K562 (cell line): ENCODE results near the gene ETS1. TPM values are rescaled to one million over a fixed set of nuclear protein-coding genes. Genes with fewer than 3 reads are reported as not detected.

ENCODE experiments used
- ATAC-seq: fragments of 200-7000 bp; cut with Tn5 transposase; 3 replicates; pipeline ENCODE4 v1.9.1; 2020; ENCODE audit warnings: moderate library complexity
- BruUV-seq: library from RNA; stranded (reverse); fragments of 400-500 nt; replicated peaks from 2 replicates; lab custom pipeline; 2021; lab: Mats Ljungman, UMichigan
- CTCF ChIA-PET: fragments of 300-600 bp; formaldehyde crosslinking; extraction: SDS; loops from one replicate; lab custom pipeline; 2021; ENCODE audit warnings: low intra/inter-chr PET ratio; lab: Yijun Ruan, JAX
- POLR2A ChIA-PET: fragments of 300-600, 350-650 bp; sonication (Branson Sonifier 250); formaldehyde crosslinking; extraction: SDS; loops from one replicate; lab custom pipeline; 2021; ENCODE audit warnings: antibody characterized with exemption, inconsistent platforms; lab: Yijun Ruan, JAX
- DNase-seq, 4 experiments: peaks; one replicate each; pipeline versions ENCODE4 v3.0.0 to v3.0.0-alpha.2; 2011 to 2018; ENCODE audit warnings: low spot score in 3 of 4, mixed read lengths in 3 of 4; ENCODE audit errors: extremely low read depth in 1 of 4
- FAIRE-seq: peaks from 2 replicates; lab custom pipeline; 2011; peaks lifted over from hg19 to GRCh38; lab: Jason Lieb, UNC
- H2AFZ ChIP-seq: 2 replicates; pipeline ENCODE4 v1.6.0; 2011; ENCODE audit warnings: low read depth, low read length, control low read depth, inconsistent platforms
- H3K27ac ChIP-seq: fragments of 200-600 bp; 3 replicates; pipeline ENCODE4 v1.8.0; 2011; ENCODE audit warnings: low read depth, mild to moderate bottlenecking, control low read depth, inconsistent platforms, low read length, moderate library complexity, mixed read lengths; ENCODE audit errors: extremely low read depth
- H3K27me3 ChIP-seq, 2 experiments: fragments of 300-600 bp in 1 of 2; 2 replicates in 1 of 2; 3 replicates in 1 of 2; pipeline versions ENCODE4 v1.6.0 to v1.8.0; 2011; ENCODE audit warnings: inconsistent platforms in 2 of 2, low read length in 2 of 2, mild to moderate bottlenecking in 1 of 2, mixed read lengths in 1 of 2, moderate library complexity in 1 of 2; ENCODE audit not compliant: control insufficient read depth in 2 of 2, insufficient read depth in 2 of 2
- H3K36me3 ChIP-seq: fragments of 300-600 bp; 3 replicates; pipeline ENCODE4 v1.8.0; 2011; ENCODE audit warnings: mild to moderate bottlenecking, low read length, inconsistent platforms; ENCODE audit not compliant: control insufficient read depth, insufficient read depth
- H3K4me1 ChIP-seq, 2 experiments: fragments of 200-600 bp in 1 of 2; replicated peaks in 1 of 2; 2 replicates in 1 of 2; 3 replicates in 1 of 2; pipeline versions ENCODE4 v1.5.1 to v1.8.0; 2011; ENCODE audit warnings: inconsistent platforms in 2 of 2, low read length in 2 of 2, mild to moderate bottlenecking in 1 of 2, mixed read lengths in 1 of 2, moderate library complexity in 1 of 2; ENCODE audit not compliant: control insufficient read depth in 2 of 2, insufficient read depth in 2 of 2
- H3K4me2 ChIP-seq: 2 replicates; pipeline ENCODE4 v1.6.1; 2011; ENCODE audit warnings: low read length, control low read depth, inconsistent platforms, mixed read lengths; ENCODE audit not compliant: insufficient read depth
- H3K4me3 ChIP-seq: fragments of 200-600 bp; sonication (generic), shearing (Covaris generic); 2 replicates; pipeline ENCODE4 v1.5.1; 2016; ENCODE audit warnings: control low read depth, inconsistent platforms
- H3K79me2 ChIP-seq: fragments of 200-600 bp; 3 replicates; pipeline ENCODE4 v1.8.0; 2011; ENCODE audit warnings: low read length, inconsistent platforms; ENCODE audit not compliant: control insufficient read depth, insufficient read depth
- H3K9ac ChIP-seq, 2 experiments: 2 replicates each; pipeline versions ENCODE4 v1.6.0 to v1.6.1; 2011; ENCODE audit warnings: low read depth in 2 of 2, low read length in 2 of 2, control low read depth in 1 of 2, inconsistent platforms in 1 of 2, mild to moderate bottlenecking in 1 of 2, mixed read lengths in 1 of 2; ENCODE audit not compliant: insufficient read depth in 1 of 2
- H3K9me1 ChIP-seq: one replicate; pipeline ENCODE4 v1.6.0; 2011; ENCODE audit warnings: inconsistent platforms, mild to moderate bottlenecking, low read length, moderate library complexity; ENCODE audit not compliant: control insufficient read depth, insufficient read depth
- H3K9me3 ChIP-seq: replicated peaks from 2 replicates; pipeline ENCODE4 v1.5.1; 2011; ENCODE audit warnings: low read depth, low read length, inconsistent platforms; ENCODE audit not compliant: control insufficient read depth, insufficient read depth
- H4K20me1 ChIP-seq: replicated peaks from 2 replicates; pipeline ENCODE4 v1.6.1; 2011; ENCODE audit warnings: low read length, inconsistent platforms, mixed read lengths; ENCODE audit not compliant: control insufficient read depth, insufficient read depth
- FOXP1 ChIP-seq: sonication (generic); formaldehyde crosslinking; IDR thresholded peaks from 2 replicates; pipeline ENCODE4 v1.8.0; 2022; ENCODE audit warnings: mild to moderate bottlenecking, missing genetic modification reagents
- FUS ChIP-seq: fragments of 200-400 bp; formaldehyde crosslinking; optimal IDR thresholded peaks from 2 replicates; pipeline ENCODE3; 2017; ENCODE audit warnings: low read depth, low read length
- SNRNP70 ChIP-seq: fragments of 200-400 bp; formaldehyde crosslinking; optimal IDR thresholded peaks from 2 replicates; pipeline ENCODE3; 2017; ENCODE audit warnings: low read depth, low read length
- in situ Hi-C: fragments of 300-500 bp; cut with MboI; formaldehyde crosslinking; loops from 4 replicates; pipeline ENCODE4 v1.15.0; 2018; ENCODE audit warnings: inconsistent platforms, mixed read lengths
- intact Hi-C: fragments of 100-400 bp; cut with micrococcal nuclease; formaldehyde crosslinking; loops from 2 replicates; pipeline ENCODE4 v1.14.2; 2022
- polyA plus RNA-seq, 8 experiments: library from polyadenylated mRNA; depleted of rRNA in 4 of 8; stranded (reverse) in 5 of 8; unstranded in 3 of 8; fragments of >200 nt; fragmentation: Nextera tagmentation in 2 of 8; fragmentation: Illumina TruSeq in 1 of 8; extraction: Ambion mirVana in 2 of 8; extraction: Trizol in 1 of 8; gene quantifications; 2 replicates each; pipeline versions ENCODE4 v1.2.1 to v1.2.3, GENCODE V29; 2011 to 2014; ENCODE audit warnings: inconsistent platforms in 1 of 8, missing spikeins in 1 of 8
- total RNA-seq, 7 experiments: library from RNA; depleted of rRNA in 6 of 7; stranded (reverse); fragments of >200 nt in 6 of 7; fragmentation: Illumina TruSeq in 2 of 7; extraction: Trizol in 2 of 7; gene quantifications; 2 replicates each; pipeline versions ENCODE4 v1.2.1 to v1.2.3, GENCODE V29; 2011 to 2021; ENCODE audit warnings: low replicate concordance in 1 of 7
- TF ChIP-seq, protein P1 (sequence below), 2 experiments: IDR thresholded peaks; 2 replicates each; pipeline ENCODE4 v1.6.1; 2011; ENCODE audit warnings: borderline replicate concordance in 1 of 2, control low read depth in 1 of 2, low read depth in 1 of 2, low read length in 1 of 2, mild to moderate bottlenecking in 1 of 2, mixed read lengths in 1 of 2, moderate library complexity in 1 of 2; ENCODE audit not compliant: insufficient read depth in 1 of 2, insufficient read length in 1 of 2, poor library complexity in 1 of 2, severe bottlenecking in 1 of 2; ENCODE audit errors: extremely low read depth in 1 of 2
- TF ChIP-seq, protein P2 (sequence below): sonication (generic); formaldehyde crosslinking; IDR thresholded peaks from 2 replicates; pipeline ENCODE4 v1.8.0; 2022; ENCODE audit warnings: missing genetic modification reagents, mild to moderate bottlenecking, borderline replicate concordance

The ETS1 gene
- total and polyA plus RNA-seq, 9 of the 15 experiments (the other 6 are each of a cell fraction or from before 2014, with no cell fraction given): 0.04 to 1.4 (median 0.23) TPM

DNA sequence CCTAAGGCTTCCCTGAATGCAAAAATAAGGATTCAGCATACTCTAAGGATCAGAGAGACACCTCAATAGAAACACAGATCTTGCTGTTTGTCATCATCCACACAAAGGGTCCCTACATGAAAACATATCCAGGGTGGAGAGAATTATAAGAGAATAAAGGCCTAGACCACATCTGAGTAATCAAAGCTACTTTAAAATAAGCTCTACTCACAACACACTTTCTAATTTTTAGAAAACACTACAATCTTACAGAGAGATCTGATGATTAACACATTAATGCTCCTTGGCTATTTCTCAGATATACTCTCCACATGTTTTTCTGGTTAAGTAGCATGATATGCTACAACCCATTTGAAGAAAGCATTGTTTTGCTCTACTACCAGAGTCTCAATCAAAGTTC lies 108.2 kb downstream of the ETS1 start:
- POLR2A ChIA-PET: no interaction called here
- Histone ChIP-seq H3K9ac (no peak overlapping the region), H3K9me3 (no peaks in the 10 kb centered on the region), H3K36me3 (no peaks in the 10 kb centered on the region), H4K20me1 (no peaks in the 10 kb centered on the region), H3K9me1 (no peaks in the 10 kb centered on the region), H3K4me3 (no peak overlapping the region), H2AFZ (no peak overlapping the region), H3K4me2 (no peak overlapping the region), H3K27me3 (peaks cover 0 to 4% of the 10 kb centered on the region in 2 experiments; a peak in 1 of 5 replicates), H3K27ac (no peak overlapping the region), H3K4me1 (peaks cover 0 to 6% of the 10 kb centered on the region in 2 experiments; a peak in 3 of 5 replicates), H3K79me2 (no peaks in the 10 kb centered on the region)
- CTCF ChIA-PET: no interaction called here
- intact Hi-C loops (no loop called here), in situ Hi-C loops (no loop called here)
- TF ChIP-seq, protein P1, sequence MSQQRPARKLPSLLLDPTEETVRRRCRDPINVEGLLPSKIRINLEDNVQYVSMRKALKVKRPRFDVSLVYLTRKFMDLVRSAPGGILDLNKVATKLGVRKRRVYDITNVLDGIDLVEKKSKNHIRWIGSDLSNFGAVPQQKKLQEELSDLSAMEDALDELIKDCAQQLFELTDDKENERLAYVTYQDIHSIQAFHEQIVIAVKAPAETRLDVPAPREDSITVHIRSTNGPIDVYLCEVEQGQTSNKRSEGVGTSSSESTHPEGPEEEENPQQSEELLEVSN (IDR thresholded peaks at IDR 0.05; ENCODE audit: borderline replicate concordance in 1 of 2, extremely low read depth in 1 of 2, insufficient read depth in 1 of 2, insufficient read length in 1 of 2, low read depth in 1 of 2, low read length in 1 of 2, poor library complexity in 1 of 2, severe bottlenecking in 1 of 2): no peak
- no peak for TF ChIP-seq FUS
- TF ChIP-seq, protein P2, sequence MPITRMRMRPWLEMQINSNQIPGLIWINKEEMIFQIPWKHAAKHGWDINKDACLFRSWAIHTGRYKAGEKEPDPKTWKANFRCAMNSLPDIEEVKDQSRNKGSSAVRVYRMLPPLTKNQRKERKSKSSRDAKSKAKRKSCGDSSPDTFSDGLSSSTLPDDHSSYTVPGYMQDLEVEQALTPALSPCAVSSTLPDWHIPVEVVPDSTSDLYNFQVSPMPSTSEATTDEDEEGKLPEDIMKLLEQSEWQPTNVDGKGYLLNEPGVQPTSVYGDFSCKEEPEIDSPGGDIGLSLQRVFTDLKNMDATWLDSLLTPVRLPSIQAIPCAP (CRISPR knock-in tag): no peak
- TF ChIP-seq SNRNP70: no peak
- no peak for TF ChIP-seq FOXP1 (CRISPR knock-in tag)
- no peak for FAIRE-seq
- no TSS peak for BruUV-seq
- DNase-seq: no peak
- no peak for ATAC-seq
